Measurements from ENCODE around the gene MASP1.

Gene MASP1

GRCh38 chr3:187269486-187269885, 22.1 kb downstream of the MASP1 start:
- H3K4me3 ChIP-seq (ENCODE audit: control insufficient read depth, low read depth, low read length) = no peak overlapping the region
- DNase-seq (ENCODE audit: low read depth) = no peak
- TF ChIP-seq CTCF (IDR thresholded peaks at IDR 0.05; ENCODE audit: control insufficient read depth, insufficient read depth, low read depth, low read length, missing control alignments) = no peak

GRCh38 chr3:187267306-187267705, 24.2 kb downstream of the MASP1 start:
- TF ChIP-seq CTCF (IDR thresholded peaks at IDR 0.05; ENCODE audit: control insufficient read depth, insufficient read depth, low read depth, low read length, missing control alignments) = no peak
- DNase-seq (ENCODE audit: low read depth) = no peak
- H3K4me3 ChIP-seq (ENCODE audit: control insufficient read depth, low read depth, low read length) = no peak overlapping the region

- H3K4me3 ChIP-seq (ENCODE audit: control insufficient read depth, low read depth, low read length) = no peak overlapping the region
- TF ChIP-seq CTCF (IDR thresholded peaks at IDR 0.05; ENCODE audit: control insufficient read depth, insufficient read depth, low read depth, low read length, missing control alignments) = no peak
- DNase-seq (ENCODE audit: low read depth) = no peak
Observed at GRCh38 chr3:187266691-187267090, 24.8 kb downstream of the MASP1 start.

GRCh38 chr3:187265461-187265955, 26.0 kb downstream of the MASP1 start:
- no peak overlapping the region for H3K4me3 ChIP-seq (ENCODE audit: control insufficient read depth, low read depth, low read length)
- no peak for TF ChIP-seq CTCF (IDR thresholded peaks at IDR 0.05; ENCODE audit: control insufficient read depth, insufficient read depth, low read depth, low read length, missing control alignments)
- no peak for DNase-seq (ENCODE audit: low read depth)

- H3K4me3 ChIP-seq (ENCODE audit: control insufficient read depth, low read depth, low read length) = no peak overlapping the region
- DNase-seq (ENCODE audit: low read depth) = no peak
- TF ChIP-seq CTCF (IDR thresholded peaks at IDR 0.05; ENCODE audit: control insufficient read depth, insufficient read depth, low read depth, low read length, missing control alignments) = no peak
Observed at GRCh38 chr3:187264911-187265310, 26.6 kb downstream of the MASP1 start.

- no peak for DNase-seq (ENCODE audit: low read depth)
- no peak for TF ChIP-seq CTCF (IDR thresholded peaks at IDR 0.05; ENCODE audit: control insufficient read depth, insufficient read depth, low read depth, low read length, missing control alignments)
Observed at GRCh38 chr3:187264021-187264420, 27.5 kb downstream of the MASP1 start.

GRCh38 chr3:187263270-187263669, 28.3 kb downstream of the MASP1 start:
- no peak for DNase-seq (ENCODE audit: low read depth)
- no peak for TF ChIP-seq CTCF (IDR thresholded peaks at IDR 0.05; ENCODE audit: control insufficient read depth, insufficient read depth, low read depth, low read length, missing control alignments)
- no peak overlapping the region for H3K4me3 ChIP-seq (ENCODE audit: control insufficient read depth, low read depth, low read length)

More at GRCh38 chr3:187264021-187264420, 27.5 kb downstream of the MASP1 start:
- no peak overlapping the region for H3K4me3 ChIP-seq (ENCODE audit: control insufficient read depth, low read depth, low read length)
